Measurements from ENCODE around the gene OR2F1. TPM values are rescaled to one million over a fixed set of nuclear protein-coding genes. Genes with fewer than 3 reads are reported as not detected.

Gene OR2F1
- total and polyA plus RNA-seq, 12 donors, result not detected

- no peaks in the 10 kb centered on the region for H3K36me3 ChIP-seq
- ATAC-seq, result no peak
- H3K27ac ChIP-seq, result no peak overlapping the region
- no peak overlapping the region for H3K4me3 ChIP-seq
- WGBS, 2 donors, result 72 to 80% methylated on average over 5 of the region's 5 CpGs
- no peak for TF ChIP-seq CTCF (IDR thresholded peaks at IDR 0.05)
- H3K9me3 ChIP-seq, result no peaks in the 10 kb centered on the region
- no peak for DNase-seq
- no peaks in the 10 kb centered on the region for H3K27me3 ChIP-seq
- intact Hi-C loops (cut with DNase I), result loop anchor here in 3 of 10 donors (10.0 kb wide), 3 partner anchors 87 to 487 kb away; no protein-coding TSS in a partner anchor
- H3K4me1 ChIP-seq, result peaks cover 0 to 20% (median 5%) of the 10 kb centered on the region in 9 donors
Observed at GRCh38 chr7:143908120-143908519, 46.5 kb upstream of the OR2F1 start.

DNA sequence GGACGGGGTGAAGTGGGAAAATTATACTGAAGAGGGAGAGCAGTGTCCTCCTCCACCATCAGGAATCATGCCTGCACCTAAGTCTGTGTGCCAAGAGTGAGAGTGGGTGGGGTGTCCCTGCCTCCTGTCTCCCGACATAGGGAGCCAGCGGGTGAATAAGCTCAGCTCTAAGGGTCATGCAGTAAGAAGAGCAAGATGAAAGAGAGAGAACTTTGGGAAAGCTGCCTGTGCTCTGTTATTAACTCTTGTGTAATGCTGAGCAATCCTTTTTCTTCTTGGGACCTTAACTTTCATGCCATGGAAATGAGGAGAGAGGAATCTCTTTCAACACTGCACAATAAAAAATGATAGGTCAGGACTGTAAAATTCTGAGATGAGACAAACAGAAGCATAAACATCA, 44.8 kb upstream of the OR2F1 start:
- H3K4me3 ChIP-seq, result no peak overlapping the region
- intact Hi-C loops (cut with DNase I), result loop anchor here in 4 of 10 donors (10.0 kb wide), 4 partner anchors 75 to 485 kb away; no protein-coding TSS in a partner anchor
- WGBS, 2 donors, result 73 to 82% methylated on average over 3 of the region's 3 CpGs
- H3K36me3 ChIP-seq, result no peaks in the 10 kb centered on the region
- ATAC-seq, result no peak
- DNase-seq, result no peak
- no peak overlapping the region for H3K27ac ChIP-seq
- H3K4me1 ChIP-seq, result peaks cover 0 to 12% (median 5%) of the 10 kb centered on the region in 9 donors
- TF ChIP-seq CTCF (IDR thresholded peaks at IDR 0.05), result no peak
- no peaks in the 10 kb centered on the region for H3K9me3 ChIP-seq
- no peaks in the 10 kb centered on the region for H3K27me3 ChIP-seq

DNA sequence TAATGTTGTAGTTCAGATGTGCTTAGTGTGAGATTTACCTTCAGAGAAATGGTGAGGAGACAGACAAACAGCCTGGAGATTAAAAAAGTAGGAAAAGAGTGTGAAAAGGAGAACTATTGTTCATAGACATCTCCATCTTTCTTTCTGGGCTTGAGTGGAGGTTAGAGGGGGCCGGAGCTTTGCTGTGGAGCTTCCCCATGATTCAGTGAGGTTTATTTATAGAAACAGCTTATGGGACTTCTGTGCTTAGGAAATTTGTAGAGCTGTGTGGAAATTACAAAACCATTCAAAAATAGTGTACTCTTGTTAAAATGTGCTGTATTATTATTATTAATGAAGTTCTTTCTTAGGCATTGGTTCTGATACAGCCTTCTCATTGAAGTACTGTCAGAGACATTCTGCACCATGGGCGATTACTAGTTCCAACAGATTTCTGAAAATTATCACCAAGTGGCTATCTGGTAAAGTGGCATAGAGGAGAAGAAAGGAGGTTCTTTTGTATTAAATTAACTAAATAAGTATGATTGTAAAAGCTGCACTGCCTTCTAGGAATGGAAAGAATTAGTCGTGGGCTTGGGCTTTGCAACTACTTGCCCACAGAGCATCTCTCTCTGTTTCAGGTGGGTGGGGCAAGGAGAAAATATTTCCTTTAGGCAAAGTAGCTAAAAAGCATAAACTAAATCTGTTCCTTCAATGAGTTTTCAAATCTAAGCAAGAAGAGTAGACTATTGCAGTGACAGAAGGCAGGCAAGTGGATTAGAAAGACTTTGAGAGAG, 44.0 kb upstream of the OR2F1 start:
- TF ChIP-seq CTCF (IDR thresholded peaks at IDR 0.05), result no peak
- intact Hi-C loops (cut with DNase I), result loop anchor here in 1 of 10 donors (10.0 kb wide), 1 partner anchor 74 kb away; no protein-coding TSS in a partner anchor
- Histone ChIP-seq H3K27ac (no peak overlapping the region), H3K4me3 (no peak overlapping the region), H3K36me3 (no peaks in the 10 kb centered on the region), H3K27me3 (no peaks in the 10 kb centered on the region), H3K9me3 (no peaks in the 10 kb centered on the region), H3K4me1 (peaks cover 0 to 4% (median under 1%) of the 10 kb centered on the region in 9 donors)
- DNase-seq, result no peak
- no peak for ATAC-seq
- 72 to 73% methylated on average over 3 of the region's 3 CpGs for WGBS, 2 donors

GRCh38 chr7:143913945-143914615, 40.6 kb upstream of the OR2F1 start:
- no peaks in the 10 kb centered on the region for H3K27me3 ChIP-seq
- DNase-seq (no peak), ATAC-seq (no peak)
- no peaks in the 10 kb centered on the region for H3K9me3 ChIP-seq
- no peak overlapping the region for H3K27ac ChIP-seq
- WGBS, 2 donors, result 94% methylated on average over 3 of the region's 3 CpGs
- intact Hi-C loops (cut with DNase I), result loop anchor here in 1 of 10 donors (10.0 kb wide), 1 partner anchor 71 kb away; no protein-coding TSS in a partner anchor
- TF ChIP-seq CTCF (IDR thresholded peaks at IDR 0.05), result no peak
- H3K4me3 ChIP-seq, result no peak overlapping the region
- H3K4me1 ChIP-seq, result no peaks in the 10 kb centered on the region
- H3K36me3 ChIP-seq, result no peaks in the 10 kb centered on the region
